ENCODE data around the gene TMEM94. TPM values are rescaled to one million over a fixed set of nuclear protein-coding genes. Genes with fewer than 3 reads are reported as not detected.

Gene TMEM94
- total and polyA plus RNA-seq, 4 experiments from 2014 or later = 3.9 to 109 (median 63.3) TPM

DNA sequence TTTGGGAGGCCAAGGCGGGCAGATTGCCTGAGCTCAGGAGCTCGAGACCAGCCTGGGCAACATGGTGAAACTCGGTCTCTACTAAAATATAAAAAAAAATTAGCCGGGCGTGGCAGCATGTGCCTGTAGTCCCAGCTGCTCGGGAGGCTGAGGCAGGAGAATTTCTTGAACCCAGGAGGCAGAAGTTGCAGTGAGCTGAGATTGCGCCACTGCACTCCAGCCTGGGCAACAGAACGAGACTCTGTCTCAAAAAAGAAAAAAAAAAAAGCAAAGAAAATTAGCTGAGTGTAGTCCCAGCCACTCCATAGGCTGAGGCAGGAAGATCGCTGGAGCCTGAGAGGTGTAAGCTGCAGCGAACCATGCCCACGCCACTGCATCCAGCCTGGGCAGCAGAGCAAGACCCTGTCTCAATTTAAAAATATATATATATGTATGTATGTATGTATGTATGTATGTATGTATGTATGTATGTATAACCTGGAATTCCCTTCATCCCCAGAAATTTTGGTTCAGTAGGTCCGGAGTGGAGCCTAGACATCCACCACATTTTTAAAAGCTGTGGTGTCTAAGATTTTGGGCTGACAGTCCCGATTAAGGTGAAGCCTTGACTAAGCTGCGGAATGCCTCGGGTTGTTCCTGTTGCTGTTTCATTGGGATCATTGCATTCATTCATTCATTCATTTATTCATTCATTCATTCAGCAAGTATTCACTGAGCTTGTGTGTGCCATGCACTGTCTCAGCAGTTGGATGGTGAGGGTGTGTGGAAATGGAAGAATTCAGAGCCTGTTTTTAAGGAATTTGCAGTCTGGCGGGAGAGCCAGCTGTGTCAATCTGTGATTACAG lies 25.9 kb downstream of the TMEM94 start:
- no peak overlapping the region for H3K27ac ChIP-seq (ENCODE audit: low read depth, low read length)
- H3K4me1 Mint-ChIP-seq = peaks cover 13 to 25% (median 15%) of the 10 kb centered on the region in 4 donors
- ChIA-PET POLR2A (ENCODE audit: partially characterized antibody) (no interaction called here), CTCF (ENCODE audit: partially characterized antibody) (no interaction called here)
- H3K4me3 Mint-ChIP-seq = no peak overlapping the region
- H3K27ac Mint-ChIP-seq = peak overlapping the region in 1 of 7 donors; percentile 65
- H3K27me3 ChIP-seq (ENCODE audit: insufficient read depth, low read length) = no peaks in the 10 kb centered on the region
- no peaks in the 10 kb centered on the region for H3K9me3 Mint-ChIP-seq
- H3K27me3 Mint-ChIP-seq = no peaks in the 10 kb centered on the region
- H3K4me1 ChIP-seq (ENCODE audit: insufficient read depth, low read length) = peaks cover 10% of the 10 kb centered on the region
- no peak for DNase-seq
- intact Hi-C loops (cut with micrococcal nuclease) = no loop called here
- no peaks in the 10 kb centered on the region for H3K36me3 ChIP-seq (ENCODE audit: insufficient read depth, low read length)
- no peak overlapping the region for H3K4me3 ChIP-seq (ENCODE audit: low read length in 2 of 2)
- H3K9me3 ChIP-seq (ENCODE audit: control insufficient read depth in 1 of 2, low read length in 2 of 2) = no peaks in the 10 kb centered on the region
- peaks cover 7 to 20% of the 10 kb centered on the region in 2 donors for H3K36me3 Mint-ChIP-seq

DNA sequence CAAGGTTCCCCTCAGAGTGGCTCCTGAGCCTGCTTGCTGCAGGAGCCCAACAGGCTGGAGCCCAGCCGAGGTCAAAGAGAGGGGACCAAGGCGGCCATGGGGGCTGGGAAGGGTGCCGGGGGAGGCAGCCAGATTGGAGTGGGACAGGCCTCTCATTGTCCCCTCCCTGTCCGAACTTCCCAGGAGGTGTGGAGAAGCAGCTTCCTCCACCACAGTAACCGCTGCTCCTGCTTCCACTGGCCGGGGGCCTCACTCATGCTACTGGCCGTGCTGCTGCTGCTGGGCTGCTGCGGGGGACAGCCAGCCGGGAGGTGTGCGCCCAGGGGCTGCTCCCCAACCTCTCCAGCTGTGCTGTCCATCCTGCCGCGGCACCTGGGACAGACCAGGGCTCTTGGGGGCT lies 29.3 kb downstream of the TMEM94 start:
- Histone ChIP-seq H3K27me3 (ENCODE audit: insufficient read depth, low read length) (no peaks in the 10 kb centered on the region), H3K9me3 (ENCODE audit: control insufficient read depth in 1 of 2, low read length in 2 of 2) (no peaks in the 10 kb centered on the region), H3K27ac (ENCODE audit: low read depth, low read length) (no peak overlapping the region), H3K4me3 (ENCODE audit: low read length in 2 of 2) (no peak overlapping the region), H3K4me1 (ENCODE audit: insufficient read depth, low read length) (peaks cover 21% of the 10 kb centered on the region), H3K36me3 (ENCODE audit: insufficient read depth, low read length) (no peaks in the 10 kb centered on the region)
- H3K27ac Mint-ChIP-seq = no peak overlapping the region
- H3K36me3 Mint-ChIP-seq = peaks cover 11 to 22% of the 10 kb centered on the region in 2 donors
- POLR2A ChIA-PET (ENCODE audit: partially characterized antibody) = no interaction called here
- intact Hi-C loops (cut with micrococcal nuclease) = no loop called here
- H3K27me3 Mint-ChIP-seq = no peaks in the 10 kb centered on the region
- no peaks in the 10 kb centered on the region for H3K9me3 Mint-ChIP-seq
- DNase-seq = no peak
- no peak overlapping the region for H3K4me3 Mint-ChIP-seq
- CTCF ChIA-PET (ENCODE audit: partially characterized antibody) = interaction anchor here (2.9 kb wide), 1 partner anchor 58 kb away, joined by 17 read pairs; no protein-coding TSS in a partner anchor
- peaks cover 17 to 30% (median 26%) of the 10 kb centered on the region in 4 donors for H3K4me1 Mint-ChIP-seq

DNA sequence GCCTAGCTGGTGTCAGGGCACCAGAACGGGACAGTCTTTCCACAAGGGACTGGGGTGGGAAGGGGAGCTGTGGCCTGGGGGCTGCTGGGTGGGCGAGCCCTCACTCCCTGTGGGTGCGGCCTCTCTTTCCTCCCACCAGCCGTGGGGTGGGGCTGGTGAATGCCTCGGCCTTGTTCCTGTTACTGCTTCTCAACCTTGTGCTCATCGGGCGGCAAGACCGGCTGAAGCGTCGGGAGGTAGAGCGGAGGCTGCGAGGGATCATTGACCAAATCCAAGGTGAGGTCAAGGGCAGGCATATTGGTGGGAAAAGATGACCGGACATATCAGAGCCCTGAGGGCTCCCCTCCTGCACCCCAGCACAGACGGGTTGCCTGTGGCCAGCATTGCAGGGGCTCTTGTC lies 29.7 kb downstream of the TMEM94 start:
- Histone ChIP-seq H3K4me3 (ENCODE audit: low read length in 2 of 2) (no peak overlapping the region), H3K27ac (ENCODE audit: low read depth, low read length) (no peak overlapping the region), H3K27me3 (ENCODE audit: insufficient read depth, low read length) (no peaks in the 10 kb centered on the region), H3K36me3 (ENCODE audit: insufficient read depth, low read length) (no peaks in the 10 kb centered on the region), H3K9me3 (ENCODE audit: control insufficient read depth in 1 of 2, low read length in 2 of 2) (no peaks in the 10 kb centered on the region), H3K4me1 (ENCODE audit: insufficient read depth, low read length) (peaks cover 21% of the 10 kb centered on the region)
- H3K9me3 Mint-ChIP-seq = no peaks in the 10 kb centered on the region
- H3K36me3 Mint-ChIP-seq = peaks cover 11 to 20% of the 10 kb centered on the region in 2 donors
- H3K4me3 Mint-ChIP-seq = peak overlapping the region in 3 of 8 donors; percentile 0 to 61 (median 39)
- H3K27me3 Mint-ChIP-seq = no peaks in the 10 kb centered on the region
- DNase-seq = no peak
- intact Hi-C loops (cut with micrococcal nuclease) = no loop called here
- H3K4me1 Mint-ChIP-seq = peaks cover 17 to 30% (median 26%) of the 10 kb centered on the region in 4 donors
- peak overlapping the region; percentile 8 to 99 (median 84) for H3K27ac Mint-ChIP-seq
- ChIA-PET POLR2A (ENCODE audit: partially characterized antibody) (interaction anchor here (2.5 kb wide), 1 partner anchor 30 kb away, joined by 25 read pairs; the partner anchor contains the start of gene TMEM94), CTCF (ENCODE audit: partially characterized antibody) (interaction anchor here (2.1 to 2.9 kb wide), 2 partner anchors 30 to 59 kb away, joined by 7 to 17 read pairs; partner anchors contain the start of gene TSEN54)

DNA sequence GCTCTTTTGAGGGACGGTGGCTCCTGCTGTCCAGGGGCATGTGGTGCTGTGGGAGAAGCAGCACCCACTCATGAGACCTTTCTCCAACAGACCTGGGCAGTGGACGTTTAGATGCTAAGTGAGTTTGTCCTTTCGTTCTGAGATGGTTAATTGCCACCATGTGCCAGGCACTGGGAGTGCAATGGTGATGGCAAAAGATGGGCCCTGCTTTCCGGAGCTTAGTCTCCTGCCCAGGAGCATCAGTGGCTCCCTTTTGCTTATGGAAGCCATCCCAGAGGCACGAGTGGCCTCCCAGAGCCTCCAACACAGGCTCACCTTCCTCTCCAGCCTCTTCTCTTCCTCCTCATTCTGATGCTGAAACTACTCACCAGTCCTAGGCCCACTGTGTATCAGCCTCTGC lies 30.5 kb downstream of the TMEM94 start:
- peak overlapping the region; percentile 22 for H3K27ac ChIP-seq (ENCODE audit: low read depth, low read length)
- H3K27me3 Mint-ChIP-seq = no peaks in the 10 kb centered on the region
- no peak for DNase-seq
- peak overlapping the region; percentile 84 to 99 (median 94) for H3K27ac Mint-ChIP-seq
- H3K4me3 ChIP-seq (ENCODE audit: low read length in 2 of 2) = peak overlapping the region in 1 of 2 donors; percentile 38
- no peaks in the 10 kb centered on the region for H3K9me3 ChIP-seq (ENCODE audit: control insufficient read depth in 1 of 2, low read length in 2 of 2)
- peaks cover 11 to 24% of the 10 kb centered on the region in 2 donors for H3K36me3 Mint-ChIP-seq
- H3K4me3 Mint-ChIP-seq = peak overlapping the region in 7 of 8 donors; percentile 61 to 88 (median 73)
- H3K9me3 Mint-ChIP-seq = no peaks in the 10 kb centered on the region
- intact Hi-C loops (cut with micrococcal nuclease) = no loop called here
- ChIA-PET POLR2A (ENCODE audit: partially characterized antibody) (interaction anchor here (0.8 to 2.5 kb wide), 6 partner anchors 23 to 101 kb away, joined by 4 to 25 read pairs (median 6); partner anchors contain the start of genes LLGL2, TMEM94 and TSEN54), CTCF (ENCODE audit: partially characterized antibody) (interaction anchor here (0.8 to 2.9 kb wide), 3 partner anchors 29 to 60 kb away, joined by 4 to 17 read pairs (median 7); partner anchors contain the start of genes TMEM94 and TSEN54)
- H3K36me3 ChIP-seq (ENCODE audit: insufficient read depth, low read length) = no peaks in the 10 kb centered on the region
- H3K4me1 Mint-ChIP-seq = peaks cover 17 to 30% (median 26%) of the 10 kb centered on the region in 4 donors
- no peaks in the 10 kb centered on the region for H3K27me3 ChIP-seq (ENCODE audit: insufficient read depth, low read length)
- H3K4me1 ChIP-seq (ENCODE audit: insufficient read depth, low read length) = peaks cover 21% of the 10 kb centered on the region

DNA sequence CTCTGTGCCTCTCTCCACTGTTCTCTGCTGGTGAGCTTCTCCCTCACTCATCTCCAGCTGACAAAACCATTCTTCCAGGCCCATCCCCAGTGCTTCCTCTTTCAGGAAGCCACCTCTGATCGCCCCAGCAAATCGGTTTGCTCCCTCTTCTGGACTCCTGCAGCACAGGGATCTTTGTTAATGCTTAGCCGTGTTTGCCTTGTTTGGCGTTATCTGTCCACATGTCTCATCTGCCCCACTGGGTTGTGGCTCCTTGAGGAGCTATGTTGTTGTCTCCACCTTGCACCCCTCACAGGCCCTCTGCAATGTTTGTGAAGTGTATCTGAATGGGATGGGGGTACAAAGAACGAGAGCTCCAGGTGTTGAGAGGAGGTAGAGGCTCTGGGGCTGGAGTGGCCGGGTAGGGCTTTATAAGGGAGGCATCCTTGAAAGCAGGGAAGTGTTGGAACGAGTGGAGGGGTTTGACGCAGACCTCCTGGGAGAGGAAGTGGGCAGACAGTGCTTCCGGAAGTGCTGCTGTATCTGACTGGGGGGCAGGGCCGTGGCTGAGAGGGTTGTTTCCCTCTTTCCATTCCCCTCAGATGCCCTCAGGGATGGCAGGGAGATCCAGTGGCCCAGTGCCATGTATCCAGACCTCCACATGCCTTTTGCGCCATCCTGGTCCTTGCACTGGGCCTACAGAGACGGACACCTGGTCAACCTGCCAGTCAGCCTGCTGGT lies 31.1 kb downstream of the TMEM94 start:
- peak overlapping the region; percentile 84 to 99 (median 94) for H3K27ac Mint-ChIP-seq
- ChIA-PET CTCF (ENCODE audit: partially characterized antibody) (interaction anchor here (0.8 to 2.9 kb wide), 6 partner anchors 15 to 64 kb away, joined by 3 to 17 read pairs (median 4); partner anchors contain the start of genes TMEM94 and TSEN54), POLR2A (ENCODE audit: partially characterized antibody) (interaction anchor here (0.8 to 2.5 kb wide), 6 partner anchors 24 to 101 kb away, joined by 4 to 25 read pairs (median 6); partner anchors contain the start of genes LLGL2, TMEM94 and TSEN54)
- Histone ChIP-seq H3K9me3 (ENCODE audit: control insufficient read depth in 1 of 2, low read length in 2 of 2) (no peaks in the 10 kb centered on the region), H3K27ac (ENCODE audit: low read depth, low read length) (peak overlapping the region; percentile 22), H3K4me3 (ENCODE audit: low read length in 2 of 2) (peak overlapping the region in 1 of 2 donors; percentile 38), H3K4me1 (ENCODE audit: insufficient read depth, low read length) (peaks cover 21% of the 10 kb centered on the region), H3K27me3 (ENCODE audit: insufficient read depth, low read length) (no peaks in the 10 kb centered on the region), H3K36me3 (ENCODE audit: insufficient read depth, low read length) (peaks cover 2% of the 10 kb centered on the region)
- intact Hi-C loops (cut with micrococcal nuclease) = no loop called here
- peaks cover 17 to 30% (median 26%) of the 10 kb centered on the region in 4 donors for H3K4me1 Mint-ChIP-seq
- peaks cover 12 to 27% of the 10 kb centered on the region in 2 donors for H3K36me3 Mint-ChIP-seq
- H3K9me3 Mint-ChIP-seq = no peaks in the 10 kb centered on the region
- no peaks in the 10 kb centered on the region for H3K27me3 Mint-ChIP-seq
- DNase-seq = peak; percentile 37 to 52 (median 47)
- peak overlapping the region; percentile 50 to 88 (median 73) for H3K4me3 Mint-ChIP-seq

DNA sequence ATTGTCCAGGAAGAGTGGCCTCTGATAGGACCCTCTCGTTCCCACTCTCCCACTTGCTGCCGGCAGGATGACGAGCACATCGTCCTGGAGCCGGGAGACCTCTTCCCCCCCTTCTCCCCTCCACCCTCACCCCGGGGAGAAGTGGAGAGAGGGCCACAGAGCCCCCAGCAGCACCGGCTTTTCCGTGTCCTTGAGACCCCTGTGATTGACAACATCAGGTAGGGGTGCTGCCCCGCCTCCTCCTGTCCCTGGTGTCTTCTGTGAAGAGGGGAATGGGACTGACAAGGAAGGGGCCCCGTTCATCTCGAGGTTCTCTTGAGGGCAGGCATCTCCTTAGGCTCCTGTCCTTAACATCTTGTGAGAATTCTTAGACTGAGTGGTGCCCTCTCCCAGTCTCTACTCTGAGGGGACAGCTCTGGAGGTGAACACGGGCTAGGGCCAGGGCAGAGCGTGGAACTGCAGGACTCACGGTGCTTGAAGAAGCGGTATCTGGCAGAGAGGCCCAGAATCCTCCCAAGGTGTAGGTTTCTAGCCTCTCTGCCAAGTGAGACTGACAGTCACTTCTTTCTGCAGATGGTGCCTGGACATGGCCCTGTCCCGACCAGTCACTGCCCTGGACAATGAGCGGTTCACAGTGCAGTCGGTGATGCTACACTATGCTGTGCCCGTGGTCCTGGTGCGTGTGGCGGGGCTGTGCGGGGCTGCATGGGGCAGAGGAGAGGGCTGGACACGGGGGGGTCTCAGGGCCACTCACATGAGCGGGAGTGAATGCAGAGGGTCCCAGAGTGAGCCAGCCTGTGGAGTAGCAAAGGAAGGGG lies 32.5 kb downstream of the TMEM94 start:
- POLR2A ChIA-PET (ENCODE audit: partially characterized antibody) = no interaction called here
- intact Hi-C loops (cut with micrococcal nuclease) = no loop called here
- peaks cover 13% of the 10 kb centered on the region for H3K36me3 ChIP-seq (ENCODE audit: insufficient read depth, low read length)
- no peaks in the 10 kb centered on the region for H3K9me3 ChIP-seq (ENCODE audit: control insufficient read depth in 1 of 2, low read length in 2 of 2)
- H3K27me3 ChIP-seq (ENCODE audit: insufficient read depth, low read length) = no peaks in the 10 kb centered on the region
- Mint-ChIP-seq H3K4me3 (no peak overlapping the region), H3K27me3 (no peaks in the 10 kb centered on the region), H3K27ac (peak overlapping the region in 3 of 7 donors; percentile 29 to 46 (median 30)), H3K36me3 (peaks cover 15 to 27% of the 10 kb centered on the region in 2 donors), H3K4me1 (peaks cover 14 to 30% (median 21%) of the 10 kb centered on the region in 4 donors), H3K9me3 (no peaks in the 10 kb centered on the region)
- no peak overlapping the region for H3K27ac ChIP-seq (ENCODE audit: low read depth, low read length)
- peaks cover 21% of the 10 kb centered on the region for H3K4me1 ChIP-seq (ENCODE audit: insufficient read depth, low read length)
- DNase-seq = no peak
- no peak overlapping the region for H3K4me3 ChIP-seq (ENCODE audit: low read length in 2 of 2)
- CTCF ChIA-PET (ENCODE audit: partially characterized antibody) = interaction anchor here (0.8 to 2.9 kb wide), 3 partner anchors 33 to 62 kb away, joined by 3 to 17 read pairs (median 4); partner anchors contain the start of gene TMEM94

Data from CD4-positive, alpha-beta memory T cell (primary cell).